ENCODE data around the gene DCTN3. TPM values are rescaled to one million over a fixed set of nuclear protein-coding genes. Genes with fewer than 3 reads are reported as not detected.

Gene DCTN3
- total RNA-seq, 1 donor: 84.0 TPM

- Histone ChIP-seq H3K4me1 (ENCODE audit: insufficient read depth, low read length) (peaks cover 4% of the 10 kb centered on the region), H3K36me3 (ENCODE audit: insufficient read depth, low read length) (no peaks in the 10 kb centered on the region), H4K20me1 (ENCODE audit: insufficient read depth, low read length) (no peaks in the 10 kb centered on the region), H3K4me2 (ENCODE audit: insufficient read depth, low read length) (peak overlapping the region; percentile 50), H3K27ac (ENCODE audit: low read depth, low read length) (no peak overlapping the region), H3K4me3 (ENCODE audit: insufficient read depth, low read length) (peak overlapping the region; percentile 37), H3K79me2 (ENCODE audit: insufficient read depth, low read length) (no peaks in the 10 kb centered on the region), H2AFZ (ENCODE audit: low read length) (no peak overlapping the region), H3K9me3 (ENCODE audit: low read depth, low read length) (no peaks in the 10 kb centered on the region), H3K27me3 (ENCODE audit: insufficient read depth, low read length) (peaks cover 81% of the 10 kb centered on the region)
- peak; percentile 72 for DNase-seq (ENCODE audit: insufficient read length, low spot score, missing footprints)
- TF ChIP-seq, protein P1, sequence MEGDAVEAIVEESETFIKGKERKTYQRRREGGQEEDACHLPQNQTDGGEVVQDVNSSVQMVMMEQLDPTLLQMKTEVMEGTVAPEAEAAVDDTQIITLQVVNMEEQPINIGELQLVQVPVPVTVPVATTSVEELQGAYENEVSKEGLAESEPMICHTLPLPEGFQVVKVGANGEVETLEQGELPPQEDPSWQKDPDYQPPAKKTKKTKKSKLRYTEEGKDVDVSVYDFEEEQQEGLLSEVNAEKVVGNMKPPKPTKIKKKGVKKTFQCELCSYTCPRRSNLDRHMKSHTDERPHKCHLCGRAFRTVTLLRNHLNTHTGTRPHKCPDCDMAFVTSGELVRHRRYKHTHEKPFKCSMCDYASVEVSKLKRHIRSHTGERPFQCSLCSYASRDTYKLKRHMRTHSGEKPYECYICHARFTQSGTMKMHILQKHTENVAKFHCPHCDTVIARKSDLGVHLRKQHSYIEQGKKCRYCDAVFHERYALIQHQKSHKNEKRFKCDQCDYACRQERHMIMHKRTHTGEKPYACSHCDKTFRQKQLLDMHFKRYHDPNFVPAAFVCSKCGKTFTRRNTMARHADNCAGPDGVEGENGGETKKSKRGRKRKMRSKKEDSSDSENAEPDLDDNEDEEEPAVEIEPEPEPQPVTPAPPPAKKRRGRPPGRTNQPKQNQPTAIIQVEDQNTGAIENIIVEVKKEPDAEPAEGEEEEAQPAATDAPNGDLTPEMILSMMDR (IDR thresholded peaks at IDR 0.05; ENCODE audit: extremely low read depth, low read depth, low read length): no peak
Measured at GRCh38 chr9:34627716-34628655, 7.7 kb upstream of the DCTN3 start.

DNA sequence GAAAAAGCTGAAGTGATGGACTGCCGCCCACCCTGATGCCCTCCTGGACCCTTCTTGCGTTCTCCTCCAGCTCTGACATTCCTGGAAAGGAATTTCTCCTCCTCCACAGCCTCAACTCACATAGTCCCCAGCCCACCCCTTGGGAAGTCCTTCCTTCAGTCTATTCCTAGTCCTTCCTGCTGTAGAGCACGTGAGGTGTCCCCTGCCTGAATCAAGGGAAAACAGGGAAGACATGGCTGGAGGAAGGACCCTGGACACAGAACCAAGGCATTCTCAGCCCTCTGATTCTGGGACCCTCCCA is 4.8 kb upstream of the DCTN3 start:
- Histone ChIP-seq H3K9me3 (ENCODE audit: low read depth, low read length) (no peaks in the 10 kb centered on the region), H3K36me3 (ENCODE audit: insufficient read depth, low read length) (no peaks in the 10 kb centered on the region), H3K27ac (ENCODE audit: low read depth, low read length) (no peak overlapping the region), H3K27me3 (ENCODE audit: insufficient read depth, low read length) (peaks cover 78% of the 10 kb centered on the region), H3K4me3 (ENCODE audit: insufficient read depth, low read length) (no peak overlapping the region), H3K79me2 (ENCODE audit: insufficient read depth, low read length) (peaks cover 1% of the 10 kb centered on the region), H2AFZ (ENCODE audit: low read length) (no peak overlapping the region), H3K4me2 (ENCODE audit: insufficient read depth, low read length) (no peak overlapping the region), H3K4me1 (ENCODE audit: insufficient read depth, low read length) (peaks cover 8% of the 10 kb centered on the region), H4K20me1 (ENCODE audit: insufficient read depth, low read length) (no peaks in the 10 kb centered on the region)
- TF ChIP-seq, protein P1 (IDR thresholded peaks at IDR 0.05; ENCODE audit: extremely low read depth, low read depth, low read length): no peak
- no peak for DNase-seq (ENCODE audit: insufficient read length, low spot score, missing footprints)

- no peak for DNase-seq (ENCODE audit: insufficient read length, low spot score, missing footprints)
- no peaks in the 10 kb centered on the region for H3K36me3 ChIP-seq (ENCODE audit: insufficient read depth, low read length)
- peaks cover 10% of the 10 kb centered on the region for H3K4me1 ChIP-seq (ENCODE audit: insufficient read depth, low read length)
- H3K27ac ChIP-seq (ENCODE audit: low read depth, low read length): no peak overlapping the region
- peaks cover 73% of the 10 kb centered on the region for H3K27me3 ChIP-seq (ENCODE audit: insufficient read depth, low read length)
- no peaks in the 10 kb centered on the region for H4K20me1 ChIP-seq (ENCODE audit: insufficient read depth, low read length)
- H3K4me3 ChIP-seq (ENCODE audit: insufficient read depth, low read length): no peak overlapping the region
- H3K79me2 ChIP-seq (ENCODE audit: insufficient read depth, low read length): peaks cover 6% of the 10 kb centered on the region
- TF ChIP-seq, protein P1 (IDR thresholded peaks at IDR 0.05; ENCODE audit: extremely low read depth, low read depth, low read length): no peak
- H3K9me3 ChIP-seq (ENCODE audit: low read depth, low read length): no peaks in the 10 kb centered on the region
- H2AFZ ChIP-seq (ENCODE audit: low read length): no peak overlapping the region
- H3K4me2 ChIP-seq (ENCODE audit: insufficient read depth, low read length): no peak overlapping the region
Measured at GRCh38 chr9:34624475-34625185, 4.3 kb upstream of the DCTN3 start.
